ENCODE results near the gene A1BG. TPM values are rescaled to one million over a fixed set of nuclear protein-coding genes. Genes with fewer than 3 reads are reported as not detected.
"Not testable (repeated sequence)": the region's sequence is repeated elsewhere in the genome, so short reads cannot be mapped to it uniquely, and the experiment has no call there.

A1BG gene
- total and polyA plus RNA-seq, 2 donors = 59.3 to 77.3 TPM

DNA sequence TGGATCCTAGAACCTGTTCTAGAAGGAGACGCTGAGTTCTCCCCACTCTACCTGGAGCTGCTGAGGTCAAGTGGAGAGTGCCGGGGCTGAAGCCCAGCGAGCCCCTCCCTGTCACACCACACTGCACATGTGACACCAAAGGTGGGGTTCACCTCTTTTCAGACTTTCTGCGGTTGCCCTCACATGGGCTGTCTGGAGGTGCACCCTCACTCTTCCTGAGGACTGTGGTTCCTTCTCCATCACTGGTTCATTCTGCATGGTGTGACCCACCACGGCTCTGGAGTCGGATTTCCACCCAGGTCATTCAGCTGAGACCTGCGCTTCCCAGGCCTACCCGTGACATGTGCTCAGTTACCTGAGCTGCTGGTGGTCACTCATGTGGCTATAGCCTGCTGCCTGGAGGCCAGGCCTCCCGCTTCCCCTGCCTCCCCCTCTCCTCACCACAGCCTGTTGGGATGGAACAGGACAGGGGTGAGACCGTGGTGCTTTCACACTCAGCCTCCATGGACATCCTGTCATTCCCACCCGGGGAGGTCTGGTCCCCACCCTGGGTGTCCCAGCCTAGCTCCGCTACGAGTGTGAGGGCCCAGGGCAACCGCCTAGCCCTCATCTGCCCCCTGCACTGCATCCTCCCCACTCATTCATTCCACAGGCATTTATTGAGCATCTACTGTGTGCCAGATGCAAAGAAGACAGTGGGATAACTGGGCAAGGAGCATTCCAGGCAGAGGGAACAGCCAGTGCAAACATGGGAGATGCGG, 605 bp upstream of the A1BG start:
- Histone ChIP-seq H3K9me3 (ENCODE audit: control insufficient read depth in 2 of 2, insufficient read depth in 1 of 2, low read length in 1 of 2) (peaks cover 0 to 13% of the 10 kb centered on the region in 2 donors), H3K36me3 (ENCODE audit: control insufficient read depth in 2 of 2, insufficient read depth in 2 of 2, low read length in 1 of 2) (peaks cover 0 to 4% of the 10 kb centered on the region in 2 donors), H3K27me3 (ENCODE audit: control insufficient read depth in 2 of 2, insufficient read depth in 1 of 2, low read length in 1 of 2) (peaks cover 22 to 75% of the 10 kb centered on the region in 2 donors), H3K4me1 (ENCODE audit: control insufficient read depth in 2 of 2, insufficient read depth in 2 of 2, low read length in 2 of 2) (peaks cover 8 to 25% of the 10 kb centered on the region in 2 donors), H3K4me3 (ENCODE audit: low read length in 2 of 2) (no peak overlapping the region), H3K27ac (ENCODE audit: low read depth in 1 of 2, low read length in 1 of 2) (no peak overlapping the region)
- 97% methylated on average over 15 of the region's 15 CpGs for WGBS
- DNase-seq (ENCODE audit: low read depth in 6 of 9, low spot score in 9 of 9) = no peak

GRCh38 chr19:58351990-58352755, 1.1 kb downstream of the A1BG start:
- Histone ChIP-seq H3K9me3 (ENCODE audit: control insufficient read depth in 2 of 2, insufficient read depth in 1 of 2, low read length in 1 of 2) (peaks cover 0 to 14% of the 10 kb centered on the region in 2 donors), H3K36me3 (ENCODE audit: control insufficient read depth in 2 of 2, insufficient read depth in 2 of 2, low read length in 1 of 2) (peaks cover 0 to 4% of the 10 kb centered on the region in 2 donors), H3K4me1 (ENCODE audit: control insufficient read depth in 2 of 2, insufficient read depth in 2 of 2, low read length in 2 of 2) (peaks cover 8 to 34% of the 10 kb centered on the region in 2 donors), H3K27me3 (ENCODE audit: control insufficient read depth in 2 of 2, insufficient read depth in 1 of 2, low read length in 1 of 2) (peaks cover 21 to 75% of the 10 kb centered on the region in 2 donors), H3K27ac (ENCODE audit: low read depth in 1 of 2, low read length in 1 of 2) (no peak overlapping the region), H3K4me3 (ENCODE audit: low read length in 2 of 2) (no peak overlapping the region)
- no peak for DNase-seq (ENCODE audit: low read depth in 6 of 9, low spot score in 9 of 9)
- 95% methylated on average over 23 of the region's 23 CpGs for WGBS

DNA sequence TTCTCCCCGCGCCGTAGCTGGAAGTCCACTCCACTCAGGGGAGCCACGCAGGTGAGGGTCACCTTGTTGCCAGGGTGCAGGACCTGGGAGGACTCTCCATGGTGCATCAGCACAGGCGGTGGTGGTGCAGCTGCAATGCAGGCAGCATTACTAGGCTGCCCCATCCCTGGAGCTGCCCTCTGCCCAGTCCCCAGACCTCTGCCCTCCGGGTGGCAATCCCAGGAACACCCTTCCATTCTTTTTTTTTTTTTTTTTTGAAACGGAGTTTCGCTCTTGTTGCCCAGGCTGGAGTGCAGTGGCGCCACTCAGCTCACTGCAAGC, 1.8 kb downstream of the A1BG start:
- peaks cover 15 to 73% of the 10 kb centered on the region in 2 donors for H3K27me3 ChIP-seq (ENCODE audit: control insufficient read depth in 2 of 2, insufficient read depth in 1 of 2, low read length in 1 of 2)
- peaks cover 0 to 13% of the 10 kb centered on the region in 2 donors for H3K9me3 ChIP-seq (ENCODE audit: control insufficient read depth in 2 of 2, insufficient read depth in 1 of 2, low read length in 1 of 2)
- DNase-seq (ENCODE audit: low read depth in 6 of 9, low spot score in 9 of 9) = no peak
- 97% methylated on average over 9 of the region's 9 CpGs for WGBS
- peaks cover 11 to 35% of the 10 kb centered on the region in 2 donors for H3K4me1 ChIP-seq (ENCODE audit: control insufficient read depth in 2 of 2, insufficient read depth in 2 of 2, low read length in 2 of 2)
- no peak overlapping the region for H3K4me3 ChIP-seq (ENCODE audit: low read length in 2 of 2)
- peaks cover 0 to 4% of the 10 kb centered on the region in 2 donors for H3K36me3 ChIP-seq (ENCODE audit: control insufficient read depth in 2 of 2, insufficient read depth in 2 of 2, low read length in 1 of 2)
- no peak overlapping the region for H3K27ac ChIP-seq (ENCODE audit: low read depth in 1 of 2, low read length in 1 of 2)

- H3K27me3 ChIP-seq (ENCODE audit: control insufficient read depth in 2 of 2, insufficient read depth in 1 of 2, low read length in 1 of 2) = peaks cover 15 to 68% of the 10 kb centered on the region in 2 donors
- peaks cover 10 to 34% of the 10 kb centered on the region in 2 donors for H3K4me1 ChIP-seq (ENCODE audit: control insufficient read depth in 2 of 2, insufficient read depth in 2 of 2, low read length in 2 of 2)
- 84% methylated on average over 34 of the region's 34 CpGs for WGBS
- no peak overlapping the region for H3K4me3 ChIP-seq (ENCODE audit: low read length in 2 of 2)
- H3K36me3 ChIP-seq (ENCODE audit: control insufficient read depth in 2 of 2, insufficient read depth in 2 of 2, low read length in 1 of 2) = peaks cover 0 to 4% of the 10 kb centered on the region in 2 donors
- no peak overlapping the region for H3K27ac ChIP-seq (ENCODE audit: low read depth in 1 of 2, low read length in 1 of 2)
- H3K9me3 ChIP-seq (ENCODE audit: control insufficient read depth in 2 of 2, insufficient read depth in 1 of 2, low read length in 1 of 2) = peaks cover 0 to 9% of the 10 kb centered on the region in 2 donors
- DNase-seq (ENCODE audit: low read depth in 6 of 9, low spot score in 9 of 9) = no peak
Measured at GRCh38 chr19:58350871-58351557, 2.3 kb downstream of the A1BG start.

- Histone ChIP-seq H3K9me3 (ENCODE audit: control insufficient read depth in 2 of 2, insufficient read depth in 1 of 2, low read length in 1 of 2) (peaks cover 0 to 6% of the 10 kb centered on the region in 2 donors), H3K36me3 (ENCODE audit: control insufficient read depth in 2 of 2, insufficient read depth in 2 of 2, low read length in 1 of 2) (peaks cover 0 to 4% of the 10 kb centered on the region in 2 donors), H3K27ac (ENCODE audit: low read depth in 1 of 2, low read length in 1 of 2) (no peak overlapping the region), H3K27me3 (ENCODE audit: control insufficient read depth in 2 of 2, insufficient read depth in 1 of 2, low read length in 1 of 2) (peaks cover 9 to 60% of the 10 kb centered on the region in 2 donors), H3K4me3 (ENCODE audit: low read length in 2 of 2) (no peak overlapping the region), H3K4me1 (ENCODE audit: control insufficient read depth in 2 of 2, insufficient read depth in 2 of 2, low read length in 2 of 2) (peaks cover 4 to 30% of the 10 kb centered on the region in 2 donors)
- WGBS = 51% methylated on average over 84 of the region's 84 CpGs
- peak in 1 of 9 donors; percentile 32 for DNase-seq (ENCODE audit: low read depth in 6 of 9, low spot score in 9 of 9)
Measured at GRCh38 chr19:58350001-58350861, 3.1 kb downstream of the A1BG start.

DNA sequence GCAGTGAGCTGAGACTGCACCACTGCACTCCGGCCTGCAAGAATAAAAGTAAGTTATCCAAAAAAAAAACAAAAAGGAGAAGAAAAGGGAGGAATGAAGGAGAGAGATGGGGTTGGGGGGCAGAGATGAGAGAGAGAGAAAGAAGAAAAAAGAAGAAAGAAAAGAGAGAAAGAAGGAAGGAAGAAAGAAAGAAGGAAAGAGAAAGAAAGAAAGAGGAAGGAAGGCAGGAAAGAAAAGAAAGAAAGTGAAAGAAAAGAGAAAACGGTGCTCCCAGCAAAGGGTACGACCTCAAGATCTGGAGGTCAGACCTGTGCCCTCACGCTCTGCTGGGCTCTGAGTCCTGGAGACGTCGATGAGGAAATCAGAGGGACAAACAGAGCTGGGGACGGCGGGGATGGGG, 3.7 kb downstream of the A1BG start:
- H3K27me3 ChIP-seq (ENCODE audit: control insufficient read depth in 2 of 2, insufficient read depth in 1 of 2, low read length in 1 of 2) = peaks cover 9 to 55% of the 10 kb centered on the region in 2 donors
- H3K36me3 ChIP-seq (ENCODE audit: control insufficient read depth in 2 of 2, insufficient read depth in 2 of 2, low read length in 1 of 2) = peaks cover 0 to 4% of the 10 kb centered on the region in 2 donors
- H3K4me3 ChIP-seq (ENCODE audit: low read length in 2 of 2) = no peak overlapping the region
- H3K9me3 ChIP-seq (ENCODE audit: control insufficient read depth in 2 of 2, insufficient read depth in 1 of 2, low read length in 1 of 2) = peaks cover 0 to 6% of the 10 kb centered on the region in 2 donors
- DNase-seq (ENCODE audit: low read depth in 6 of 9, low spot score in 9 of 9) = no peak
- peaks cover 4 to 27% of the 10 kb centered on the region in 2 donors for H3K4me1 ChIP-seq (ENCODE audit: control insufficient read depth in 2 of 2, insufficient read depth in 2 of 2, low read length in 2 of 2)
- WGBS = 66% methylated on average over 8 of the region's 8 CpGs
- no peak overlapping the region for H3K27ac ChIP-seq (ENCODE audit: low read depth in 1 of 2, low read length in 1 of 2)

GRCh38 chr19:58348080-58348479, 5.2 kb downstream of the A1BG start:
- H3K27ac ChIP-seq (ENCODE audit: low read depth in 1 of 2, low read length in 1 of 2); H3K9me3 ChIP-seq (ENCODE audit: control insufficient read depth in 2 of 2, insufficient read depth in 1 of 2, low read length in 1 of 2); H3K36me3 ChIP-seq (ENCODE audit: control insufficient read depth in 2 of 2, insufficient read depth in 2 of 2, low read length in 1 of 2); DNase-seq (ENCODE audit: low read depth in 6 of 9, low spot score in 9 of 9): not testable (repeated sequence)
- 44% methylated on average over 12 of the region's 12 CpGs for WGBS
- H3K27me3 ChIP-seq (ENCODE audit: control insufficient read depth in 2 of 2, insufficient read depth in 1 of 2, low read length in 1 of 2) = peaks cover 9 to 48% of the 10 kb centered on the region in 2 donors
- peaks cover 4 to 24% of the 10 kb centered on the region in 2 donors for H3K4me1 ChIP-seq (ENCODE audit: control insufficient read depth in 2 of 2, insufficient read depth in 2 of 2, low read length in 2 of 2)
- H3K4me3 ChIP-seq (ENCODE audit: low read length in 2 of 2) = peak overlapping the region; percentile 66 to 76

Data from thymus (tissue), 11 donors.